A549 (cell line): Measurements from ENCODE around the gene CTDSPL. TPM values are rescaled to one million over a fixed set of nuclear protein-coding genes. Genes with fewer than 3 reads are reported as not detected.

Experiments used
- ATAC-seq, 2 experiments: fragments of 200-7000 bp in 1 of 2; fragments of >200 bp in 1 of 2; cut with Nextera tagmentation in 1 of 2; cut with Tn5 transposase in 1 of 2; 3 replicates each; pipeline versions ENCODE4 v1.8.0 to v1.9.1; 2018 to 2020; ENCODE audit warnings: mild to moderate bottlenecking in 1 of 2, moderate library complexity in 1 of 2
- CTCF ChIA-PET: fragments of 300-600 bp; sonication (Branson Sonifier 250); formaldehyde crosslinking; extraction: SDS; loops from one replicate; lab custom pipeline; 2021; ENCODE audit warnings: antibody characterized with exemption, inconsistent platforms; lab: Yijun Ruan, JAX
- POLR2A ChIA-PET: fragments of 350-600 bp; formaldehyde crosslinking; extraction: SDS; loops from one replicate; lab custom pipeline; 2021; ENCODE audit warnings: antibody characterized with exemption, inconsistent platforms; lab: Yijun Ruan, JAX
- DNase-seq, 2 experiments: peaks; one replicate each; pipeline versions ENCODE4 v3.0.0 to v3.0.0-alpha.2; 2011 to 2016; ENCODE audit warnings: low read depth in 1 of 2, low spot score in 1 of 2
- FAIRE-seq: peaks from 2 replicates; lab custom pipeline; 2011; peaks lifted over from hg19 to GRCh38; lab: Jason Lieb, UNC
- H3K27ac ChIP-seq, 2 experiments: fragments of >200 bp; sonication (Bioruptor Twin); formaldehyde crosslinking; 3 replicates each; pipeline ENCODE4 v1.5.1; 2016 to 2017
- H3K4me1 ChIP-seq: fragments of >200 bp; sonication (Bioruptor Twin); formaldehyde crosslinking; 3 replicates; pipeline ENCODE4 v1.6.1; 2016
- H3K4me2 ChIP-seq: fragments of >200 bp; sonication (Bioruptor Twin); formaldehyde crosslinking; 3 replicates; pipeline ENCODE4 v1.6.1; 2016
- H3K4me3 ChIP-seq: fragments of >200 bp; sonication (Bioruptor Twin); formaldehyde crosslinking; 3 replicates; pipeline ENCODE4 v1.5.1; 2016
- H3K9me3 ChIP-seq: fragments of >200 bp; sonication (Bioruptor Twin); formaldehyde crosslinking; 3 replicates; pipeline ENCODE4 v1.6.1; 2016
- BHLHE40 ChIP-seq: IDR thresholded peaks from 2 replicates; pipeline ENCODE4 v1.6.1; 2012; ENCODE audit warnings: low read depth, low read length, inconsistent platforms
- CHD2 ChIP-seq: fragments of 150-350 bp; IDR thresholded peaks from 2 replicates; pipeline ENCODE4 v1.6.1; 2014; ENCODE audit warnings: low read length; ENCODE audit not compliant: partially characterized antibody
- EP300 ChIP-seq, 2 experiments: fragments of >200 bp; sonication (Bioruptor Twin); formaldehyde crosslinking; IDR thresholded peaks; 2 replicates in 1 of 2; 3 replicates in 1 of 2; pipeline ENCODE4 v1.6.1; 2016 to 2017
- ESRRA ChIP-seq: fragments of 150-350 bp; IDR thresholded peaks from 2 replicates; pipeline ENCODE4 v1.6.1; 2014; ENCODE audit warnings: mild to moderate bottlenecking, low read length, borderline replicate concordance
- FOSL2 ChIP-seq, 2 experiments: fragments of 450-650 bp in 1 of 2; fragments of >200 bp in 1 of 2; sonication (Bioruptor Twin) in 1 of 2; formaldehyde crosslinking; IDR thresholded peaks; 2 replicates each; pipeline versions ENCODE4 v1.5.0 to v1.6.1; 2016 to 2020; ENCODE audit warnings: mild to moderate bottlenecking in 1 of 2, moderate library complexity in 1 of 2
- FOXS1 ChIP-seq: fragments of 250-450 bp; sonication (Bioruptor Pico); IDR thresholded peaks from 2 replicates; pipeline ENCODE4 v1.5.0; 2020; ENCODE audit warnings: mild to moderate bottlenecking, moderate library complexity
- GATA3 ChIP-seq: IDR thresholded peaks from 2 replicates; pipeline ENCODE4 v1.6.1; 2012; ENCODE audit warnings: borderline replicate concordance
- HOXB13 ChIP-seq: fragments of 250-450 bp; sonication (Bioruptor Pico); IDR thresholded peaks from 2 replicates; pipeline ENCODE4 v1.5.0; 2020; ENCODE audit warnings: low read depth, mild to moderate bottlenecking, moderate library complexity
- HOXB5 ChIP-seq: fragments of 250-450 bp; sonication (Bioruptor Pico); IDR thresholded peaks from 2 replicates; pipeline ENCODE4 v1.5.0; 2020; ENCODE audit warnings: mild to moderate bottlenecking, moderate library complexity
- MAFK ChIP-seq: fragments of 450-650 bp; IDR thresholded peaks from 2 replicates; pipeline ENCODE4 v1.6.1; 2014; ENCODE audit not compliant: partially characterized antibody
- NFE2L2 ChIP-seq: fragments of 150-350 bp; conservative IDR thresholded peaks from 2 replicates; pipeline ENCODE4 v1.6.1; 2014; ENCODE audit warnings: low read length
- NPAS2 ChIP-seq: fragments of 250-450 bp; sonication (Bioruptor Pico); IDR thresholded peaks from 2 replicates; pipeline ENCODE4 v1.8.0; 2022; ENCODE audit warnings: mild to moderate bottlenecking, moderate library complexity, borderline replicate concordance
- NR3C1 ChIP-seq: fragments of >200 bp; sonication (Bioruptor Twin); formaldehyde crosslinking; IDR thresholded peaks from 3 replicates; pipeline ENCODE4 v1.6.1; 2017
- RARB ChIP-seq: fragments of 250-450 bp; sonication (Bioruptor Pico); IDR thresholded peaks from 2 replicates; pipeline ENCODE4 v1.8.0; 2021; ENCODE audit warnings: mild to moderate bottlenecking, moderate library complexity
- RCOR1 ChIP-seq: fragments of 150-350 bp; IDR thresholded peaks from 2 replicates; pipeline ENCODE4 v1.6.1; 2014; ENCODE audit warnings: antibody characterized with exemption, low read length, low read depth
- REST ChIP-seq: fragments of 200-600 bp; sonication (generic); IDR thresholded peaks from 2 replicates; pipeline ENCODE4 v1.6.1; 2016; ENCODE audit warnings: antibody characterized with exemption, mild to moderate bottlenecking, moderate library complexity
- RFX5 ChIP-seq: fragments of 450-650 bp; IDR thresholded peaks from 2 replicates; pipeline ENCODE4 v1.7.1; 2014; ENCODE audit warnings: antibody characterized with exemption, mild to moderate bottlenecking, moderate library complexity
- SMC3 ChIP-seq: fragments of >200 bp; sonication (Bioruptor Twin); formaldehyde crosslinking; IDR thresholded peaks from 3 replicates; pipeline ENCODE4 v1.6.1; 2018; ENCODE audit warnings: inconsistent platforms
- SREBF2 ChIP-seq: fragments of 450-650 bp; IDR thresholded peaks from 2 replicates; pipeline ENCODE4 v1.6.1; 2014; ENCODE audit warnings: mild to moderate bottlenecking, moderate library complexity
- TFCP2L1 ChIP-seq: fragments of 250-450 bp; sonication (Bioruptor Pico); IDR thresholded peaks from 2 replicates; pipeline ENCODE4 v1.5.0; 2021; ENCODE audit warnings: mild to moderate bottlenecking
- TP53 ChIP-seq: fragments of 250-450 bp; sonication (Bioruptor Pico); IDR thresholded peaks from 2 replicates; pipeline ENCODE4 v1.5.0; 2021; ENCODE audit warnings: mild to moderate bottlenecking, moderate library complexity
- ZFP36 ChIP-seq: fragments of 450-650 bp; IDR thresholded peaks from 2 replicates; pipeline ENCODE4 v1.6.1; 2014; ENCODE audit warnings: borderline replicate concordance; ENCODE audit not compliant: partially characterized antibody
- WGBS: methylation state at CpG from one replicate; pipeline ENCODE4 v1.1.6; 2017; ENCODE audit errors: missing lambda C conversion rate; 5-methylcytosine and 5-hydroxymethylcytosine counted together
- polyA plus RNA-seq, 4 experiments: library from polyadenylated mRNA; depleted of rRNA in 3 of 4; stranded (reverse); fragments of >200 nt; fragmentation: RNase III in 1 of 4; extraction: RNeasy Plus Mini Kit Qiagen cat#74134 plus additional on column Dnase treatment in 1 of 4; gene quantifications; 2 replicates in 3 of 4; 3 replicates in 1 of 4; pipeline ENCODE4 v1.2.3, GENCODE V29; 2011 to 2017
- TF ChIP-seq, protein P1 (sequence below): fragments of 250-450 bp; sonication (Bioruptor Pico); IDR thresholded peaks from 2 replicates; pipeline ENCODE4 v1.5.0; 2021; ENCODE audit warnings: mild to moderate bottlenecking, moderate library complexity, borderline replicate concordance
- TF ChIP-seq, protein P2 (sequence below): fragments of >200 bp; sonication (Bioruptor Twin); formaldehyde crosslinking; IDR thresholded peaks from 2 replicates; pipeline ENCODE4 v1.6.1; 2016
- TF ChIP-seq, protein P3 (sequence below): IDR thresholded peaks from 2 replicates; pipeline ENCODE4 v1.6.1; 2012

Gene CTDSPL
- polyA plus RNA-seq, 2 of the 4 experiments (the other 2 are of a cell fraction): 9.9 to 35.1 TPM

- ChIA-PET POLR2A (no interaction called here), CTCF (interaction anchor here (1.0 to 2.1 kb wide), 3 partner anchors 9 to 33 kb away, joined by 3 to 6 read pairs (median 3); no protein-coding TSS in a partner anchor)
- H3K4me1 ChIP-seq: peaks cover 4% of the 10 kb centered on the region
- H3K4me2 ChIP-seq: no peak overlapping the region
- WGBS: 88% methylated on average over 4 of the region's 4 CpGs
- no peak for DNase-seq
- no peak overlapping the region for H3K4me3 ChIP-seq
- FAIRE-seq: no peak
- no peak for ATAC-seq
- no peak overlapping the region for H3K27ac ChIP-seq
- no peak for TF ChIP-seq HOXB13
- TF ChIP-seq SREBF2: no peak
- TF ChIP-seq SMC3: no peak
- TF ChIP-seq NR3C1: no peak
- no peak for TF ChIP-seq FOXS1
- TF ChIP-seq ZFP36: no peak
- no peak for TF ChIP-seq RARB (CRISPR knock-in tag)
- no peak for TF ChIP-seq RFX5
- TF ChIP-seq, protein P1, sequence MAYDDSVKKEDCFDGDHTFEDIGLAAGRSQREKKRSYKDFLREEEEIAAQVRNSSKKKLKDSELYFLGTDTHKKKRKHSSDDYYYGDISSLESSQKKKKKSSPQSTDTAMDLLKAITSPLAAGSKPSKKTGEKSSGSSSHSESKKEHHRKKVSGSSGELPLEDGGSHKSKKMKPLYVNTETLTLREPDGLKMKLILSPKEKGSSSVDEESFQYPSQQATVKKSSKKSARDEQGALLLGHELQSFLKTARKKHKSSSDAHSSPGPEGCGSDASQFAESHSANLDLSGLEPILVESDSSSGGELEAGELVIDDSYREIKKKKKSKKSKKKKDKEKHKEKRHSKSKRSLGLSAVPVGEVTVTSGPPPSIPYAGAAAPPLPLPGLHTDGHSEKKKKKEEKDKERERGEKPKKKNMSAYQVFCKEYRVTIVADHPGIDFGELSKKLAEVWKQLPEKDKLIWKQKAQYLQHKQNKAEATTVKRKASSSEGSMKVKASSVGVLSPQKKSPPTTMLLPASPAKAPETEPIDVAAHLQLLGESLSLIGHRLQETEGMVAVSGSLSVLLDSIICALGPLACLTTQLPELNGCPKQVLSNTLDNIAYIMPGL (CRISPR knock-in tag): no peak
- no peak for TF ChIP-seq RCOR1
- TF ChIP-seq, protein P2, sequence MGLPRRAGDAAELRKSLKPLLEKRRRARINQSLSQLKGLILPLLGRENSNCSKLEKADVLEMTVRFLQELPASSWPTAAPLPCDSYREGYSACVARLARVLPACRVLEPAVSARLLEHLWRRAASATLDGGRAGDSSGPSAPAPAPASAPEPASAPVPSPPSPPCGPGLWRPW: no peak
- no peak for TF ChIP-seq TP53
- no peaks in the 10 kb centered on the region for H3K9me3 ChIP-seq
Measured at GRCh38 chr3:37887824-37888223, 26.1 kb downstream of the CTDSPL start.

DNA sequence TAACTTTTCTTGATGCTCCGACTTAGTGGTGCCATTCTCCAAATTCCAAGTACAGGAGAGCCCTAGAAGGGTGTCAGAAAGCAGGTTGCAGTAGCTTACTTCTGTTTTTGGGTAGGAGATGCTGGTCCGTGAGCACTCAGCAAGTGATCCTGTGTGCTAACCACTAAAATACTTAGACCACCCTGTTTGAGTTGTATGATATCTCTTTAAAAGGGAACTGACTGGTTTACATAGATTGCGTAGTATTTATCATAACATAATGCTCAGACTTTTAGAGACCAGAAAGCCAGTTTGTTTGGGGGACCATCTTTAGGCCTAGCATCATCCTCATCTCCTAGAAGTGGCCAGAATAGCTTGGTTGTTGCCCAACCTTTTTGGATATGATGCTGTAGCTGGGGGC, 26.7 kb downstream of the CTDSPL start:
- no peak for FAIRE-seq
- 90% methylated on average over 3 of the region's 3 CpGs for WGBS
- TF ChIP-seq FOXS1 (no peak), REST (no peak), MAFK (no peak), BHLHE40 (no peak), TP53 (no peak), ESRRA (no peak), HOXB5 (CRISPR knock-in tag) (no peak), NFE2L2 (no peak), FOSL2 (IDR thresholded peaks at IDR 0.05) (no peak), FOSL2 (CRISPR knock-in tag; IDR thresholded peaks at IDR 0.05) (no peak), GATA3 (no peak), NPAS2 (CRISPR knock-in tag) (no peak), RFX5 (no peak), RCOR1 (no peak), EP300 (IDR thresholded peaks at IDR 0.05) (no peak), CHD2 (no peak), TFCP2L1 (CRISPR knock-in tag) (no peak)
- TF ChIP-seq, protein P3, sequence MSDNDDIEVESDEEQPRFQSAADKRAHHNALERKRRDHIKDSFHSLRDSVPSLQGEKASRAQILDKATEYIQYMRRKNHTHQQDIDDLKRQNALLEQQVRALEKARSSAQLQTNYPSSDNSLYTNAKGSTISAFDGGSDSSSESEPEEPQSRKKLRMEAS: no peak
- TF ChIP-seq, protein P2: no peak
- TF ChIP-seq, all 56 proteins: peak for 0
- DNase-seq (no peak), ATAC-seq (no peak)
- ChIA-PET POLR2A (no interaction called here), CTCF (interaction anchor here (1.0 to 2.1 kb wide), 2 partner anchors 33 to 38 kb away, joined by 3 to 6 read pairs; no protein-coding TSS in a partner anchor)
- no peak overlapping the region for H3K4me2 ChIP-seq
- peaks cover 10% of the 10 kb centered on the region for H3K4me1 ChIP-seq
- H3K4me3 ChIP-seq: no peak overlapping the region
- H3K9me3 ChIP-seq: no peaks in the 10 kb centered on the region
- H3K27ac ChIP-seq: no peak overlapping the region
